Keratinocyte (primary cell): Measurements from ENCODE around the gene ANXA2R. TPM values are rescaled to one million over a fixed set of nuclear protein-coding genes. Genes with fewer than 3 reads are reported as not detected.

Source experiments
- DNase-seq: peaks from one replicate; pipeline ENCODE4 v3.0.0-alpha.2; 2011; ENCODE audit warnings: low read depth, missing footprints, low spot score
- FAIRE-seq: peaks from 2 replicates; lab custom pipeline; 2011; peaks lifted over from hg19 to GRCh38; lab: Jason Lieb, UNC
- H2AFZ ChIP-seq: 2 replicates; pipeline ENCODE4 v1.6.0; 2012; ENCODE audit warnings: low read length, control low read depth, inconsistent platforms; ENCODE audit not compliant: control insufficient read depth
- H3K27ac ChIP-seq: 2 replicates; pipeline ENCODE4 v1.5.1; 2011; ENCODE audit warnings: low read length; ENCODE audit not compliant: control insufficient read depth, insufficient read depth
- H3K27me3 ChIP-seq: 3 replicates; pipeline ENCODE4 v1.6.0; 2011; ENCODE audit warnings: low read length; ENCODE audit not compliant: control insufficient read depth, insufficient read depth; ENCODE audit errors: extremely low read depth
- H3K36me3 ChIP-seq, 2 experiments: 2 replicates in 1 of 2; 3 replicates in 1 of 2; pipeline ENCODE4 v1.5.1; 2011; ENCODE audit warnings: low read length in 2 of 2, mild to moderate bottlenecking in 1 of 2; ENCODE audit not compliant: control insufficient read depth in 2 of 2, insufficient read depth in 2 of 2; ENCODE audit errors: extremely low read depth in 1 of 2
- H3K4me1 ChIP-seq: 3 replicates; pipeline ENCODE4 v1.5.1; 2011; ENCODE audit warnings: low read length; ENCODE audit not compliant: control insufficient read depth, insufficient read depth; ENCODE audit errors: extremely low read depth
- H3K4me2 ChIP-seq: 3 replicates; pipeline ENCODE4 v1.6.0; 2011; ENCODE audit warnings: low read depth, low read length; ENCODE audit not compliant: control insufficient read depth, insufficient read depth; ENCODE audit errors: extremely low read depth
- H3K4me3 ChIP-seq, 3 experiments: fragments of 200-600 bp in 1 of 3; sonication (generic) in 1 of 3; 2 replicates in 2 of 3; 3 replicates in 1 of 3; pipeline ENCODE4 v1.5.1; 2011 to 2016; ENCODE audit warnings: low read length in 3 of 3, mild to moderate bottlenecking in 3 of 3, control low read depth in 2 of 3, inconsistent platforms in 1 of 3, low read depth in 1 of 3, mixed read lengths in 1 of 3, mixed run types in 1 of 3, moderate library complexity in 1 of 3; ENCODE audit not compliant: control insufficient read depth in 2 of 3, insufficient read depth in 2 of 3; ENCODE audit errors: extremely low read depth in 1 of 3
- H3K79me2 ChIP-seq: 2 replicates; pipeline ENCODE4 v1.6.0; 2012; ENCODE audit warnings: low read length; ENCODE audit not compliant: control insufficient read depth, insufficient read depth
- H3K9ac ChIP-seq: 3 replicates; pipeline ENCODE4 v1.6.0; 2011; ENCODE audit warnings: low read length; ENCODE audit not compliant: control insufficient read depth, insufficient read depth; ENCODE audit errors: extremely low read depth
- H3K9me1 ChIP-seq: 3 replicates; pipeline ENCODE4 v1.6.0; 2011; ENCODE audit warnings: low read length; ENCODE audit not compliant: control insufficient read depth, insufficient read depth; ENCODE audit errors: extremely low read depth
- H3K9me3 ChIP-seq: 2 replicates; pipeline ENCODE4 v1.5.1; 2012; ENCODE audit warnings: low read depth, low read length; ENCODE audit not compliant: control insufficient read depth
- H4K20me1 ChIP-seq: 3 replicates; pipeline ENCODE4 v1.6.0; 2011; ENCODE audit warnings: low read length; ENCODE audit not compliant: control insufficient read depth, insufficient read depth; ENCODE audit errors: extremely low read depth
- CTCF ChIP-seq, 3 experiments: IDR thresholded peaks in 1 of 3; conservative IDR thresholded peaks in 1 of 3; optimal IDR thresholded peaks in 1 of 3; 2 replicates in 2 of 3; 3 replicates in 1 of 3; pipeline versions ENCODE3 to v1.5.1; 2011; ENCODE audit warnings: low read length in 3 of 3, mild to moderate bottlenecking in 3 of 3, moderate library complexity in 2 of 3, control low read depth in 1 of 3, inconsistent platforms in 1 of 3; ENCODE audit not compliant: insufficient read depth in 2 of 3; ENCODE audit errors: extremely low read depth in 1 of 3
- EZH2 ChIP-seq: IDR thresholded peaks from one replicate; pipeline ENCODE4 v1.6.1; 2012; ENCODE audit warnings: inconsistent platforms, mild to moderate bottlenecking, low read length, moderate library complexity
- dilution Hi-C: fragments of 300-500 bp; cut with MboI; formaldehyde crosslinking; loops from one replicate; pipeline ENCODE4 v1.7.0; 2020; ENCODE audit warnings: low sequenced_read_pairs; ENCODE audit not compliant: extremely low pct_ligation_motif_present
- polyA plus RNA-seq, 5 experiments: library from polyadenylated mRNA; depleted of rRNA in 3 of 5; stranded (reverse) in 3 of 5; stranded (forward) in 1 of 5; unstranded in 1 of 5; fragments of >200 nt; gene quantifications; 1 replicate in 1 of 5; 2 replicates in 3 of 5; 3 replicates in 1 of 5; pipeline versions ENCODE4 v1.2.1 to v1.2.3, GENCODE V29; 2011 to 2012; ENCODE audit warnings: missing spikeins in 2 of 5, low read depth in 1 of 5, low replicate concordance in 1 of 5

The ANXA2R gene
- polyA plus RNA-seq, 1 donor (not counting 4 experiments of a cell fraction or from before 2014, with no cell fraction given), result 0.17 TPM

- H3K9ac ChIP-seq, result no peak overlapping the region
- no peak for DNase-seq
- H3K79me2 ChIP-seq, result no peaks in the 10 kb centered on the region
- TF ChIP-seq CTCF (optimal IDR thresholded peaks at IDR 0.05 in 1 of 3, IDR thresholded peaks at IDR 0.05 in 1 of 3, conservative IDR thresholded peaks at IDR 0.05 in 1 of 3; ENCODE audit: extremely low read depth in 1 of 3, insufficient read depth in 2 of 3, low read length in 3 of 3) (no peak), EZH2 (no peak)
- H3K27ac ChIP-seq, result no peak overlapping the region
- no peaks in the 10 kb centered on the region for H3K9me3 ChIP-seq
- dilution Hi-C loops, result no loop called here
- FAIRE-seq, result no peak
- no peaks in the 10 kb centered on the region for H3K4me1 ChIP-seq
- H3K9me1 ChIP-seq, result no peaks in the 10 kb centered on the region
- H3K4me3 ChIP-seq, result no peak overlapping the region
- H2AFZ ChIP-seq, result no peak overlapping the region
- H4K20me1 ChIP-seq, result no peaks in the 10 kb centered on the region
- no peaks in the 10 kb centered on the region for H3K27me3 ChIP-seq
- H3K4me2 ChIP-seq, result no peak overlapping the region
- H3K36me3 ChIP-seq, result no peaks in the 10 kb centered on the region
These were observed 15.9 kb downstream of the ANXA2R start for GRCh38 chr5:43024217-43024616.

GRCh38 chr5:43021151-43021550, 19.0 kb downstream of the ANXA2R start:
- Histone ChIP-seq H4K20me1 (no peaks in the 10 kb centered on the region), H3K9ac (no peak overlapping the region), H3K27ac (no peak overlapping the region), H3K79me2 (no peaks in the 10 kb centered on the region), H3K4me3 (no peak overlapping the region), H3K4me1 (peaks cover 6% of the 10 kb centered on the region), H3K9me3 (no peaks in the 10 kb centered on the region), H3K27me3 (no peaks in the 10 kb centered on the region), H3K9me1 (no peaks in the 10 kb centered on the region), H3K4me2 (no peak overlapping the region), H3K36me3 (no peaks in the 10 kb centered on the region), H2AFZ (no peak overlapping the region)
- dilution Hi-C loops, result no loop called here
- TF ChIP-seq CTCF (optimal IDR thresholded peaks at IDR 0.05 in 1 of 3, IDR thresholded peaks at IDR 0.05 in 1 of 3, conservative IDR thresholded peaks at IDR 0.05 in 1 of 3; ENCODE audit: extremely low read depth in 1 of 3, insufficient read depth in 2 of 3, low read length in 3 of 3), result no peak
- no peak for TF ChIP-seq EZH2
- DNase-seq, result no peak
- FAIRE-seq, result no peak
